ENCODE measurements around the gene PTPRN2.

GRCh38 chr7:158030071-158030470, 557.6 kb downstream of the PTPRN2 start:
- TF ChIP-seq GATA2 (IDR thresholded peaks at IDR 0.05; ENCODE audit: low read depth, low read length): no peak
- TF ChIP-seq GATA3 (IDR thresholded peaks at IDR 0.05; ENCODE audit: low read depth, low read length): no peak

Measured in SH-SY5Y (cell line).